Stomach (tissue), 9 donors: Measurements from ENCODE around the gene UST. TPM values are rescaled to one million over a fixed set of nuclear protein-coding genes. Genes with fewer than 3 reads are reported as not detected.
"Not testable (repeated sequence)": the region's sequence is repeated elsewhere in the genome, so short reads cannot be mapped to it uniquely, and the experiment has no call there.

Source experiments
- DNase-seq, 2 donors: peaks; one replicate each; pipeline versions ENCODE4 v3.0.0 to v3.0.0-alpha.2; 2013 to 2019
- H3K27ac ChIP-seq, 5 donors: fragments of 200-600 bp in 4 of 5; sonication (generic) in 4 of 5; one replicate each; pipeline ENCODE4 v1.5.1; 2013 to 2019; ENCODE audit warnings: mild to moderate bottlenecking in 1 of 5, moderate library complexity in 1 of 5
- H3K27me3 ChIP-seq, 3 donors: fragments of 200-600 bp; sonication (generic); one replicate each; pipeline ENCODE4 v1.5.1; 2017 to 2019; ENCODE audit warnings: mixed run types in 1 of 3
- H3K36me3 ChIP-seq, 4 donors: fragments of 200-600 bp; sonication (generic); 1 replicate in 3 of 4; 2 replicates in 1 of 4; pipeline ENCODE4 v1.5.1; 2016 to 2019
- H3K4me1 ChIP-seq, 4 donors: fragments of 200-600 bp; sonication (generic); one replicate each; pipeline ENCODE4 v1.5.1; 2016 to 2019
- H3K4me3 ChIP-seq, 4 donors: fragments of 200-600 bp; sonication (generic) in 3 of 4; one replicate each; pipeline ENCODE4 v1.5.1; 2016 to 2019; ENCODE audit warnings: mild to moderate bottlenecking in 1 of 4
- H3K9me3 ChIP-seq, 4 donors: fragments of 200-600 bp; sonication (generic); one replicate each; pipeline ENCODE4 v1.5.1; 2016 to 2019
- CTCF ChIP-seq, 7 experiments: fragments of 450-650 bp in 4 of 7; fragments of 200-600 bp in 3 of 7; sonication (generic) in 3 of 7; IDR thresholded peaks; one replicate each; pipeline ENCODE4 v1.5.1; 2016 to 2019; ENCODE audit warnings: antibody characterized with exemption in 7 of 7, control low read depth in 2 of 7, mild to moderate bottlenecking in 1 of 7
- EP300 ChIP-seq: sonication (generic); formaldehyde crosslinking; IDR thresholded peaks from one replicate; pipeline ENCODE4 v1.6.1; 2017; ENCODE audit warnings: antibody characterized with exemption
- POLR2A ChIP-seq, 4 donors: fragments of 450-650 bp; IDR thresholded peaks; one replicate each; pipeline ENCODE4 v1.6.1; 2016; ENCODE audit warnings: antibody characterized with exemption in 4 of 4, control low read depth in 2 of 4, mild to moderate bottlenecking in 1 of 4, moderate library complexity in 1 of 4
- POLR2AphosphoS5 ChIP-seq, 3 donors: sonication (generic); formaldehyde crosslinking; IDR thresholded peaks; one replicate each; pipeline ENCODE4 v1.6.1; 2016; ENCODE audit warnings: antibody characterized with exemption in 3 of 3
- WGBS, 5 donors: extraction: QIAGEN DNeasy Blood & Tissue Kit in 3 of 5; methylation state at CpG; one replicate each; pipeline versions ENCODE4 v1.1.5 to v1.1.7; 2013 to 2018; 5-methylcytosine and 5-hydroxymethylcytosine counted together
- intact Hi-C: fragments of 100-400 bp; cut with DNase I; formaldehyde crosslinking; loops from one replicate; pipeline ENCODE4 v1.15.1; 2023; ENCODE audit warnings: low total_unique reads
- polyA plus RNA-seq, 3 donors: library from polyadenylated mRNA; stranded (reverse); fragments of 200-250 nt; gene quantifications; one replicate each; pipeline ENCODE4 v1.2.3, GENCODE V29; 2013
- total RNA-seq, 5 donors: library from RNA; depleted of rRNA; stranded (reverse); fragments of >200 nt; gene quantifications; one replicate each; pipeline versions ENCODE4 v1.1.0 to v1.2.3, GENCODE V29; 2014 to 2016
- donor health status: healthy with polysubstance abuse.
- donor health status: Bipolar disorder and iron deficiency.
- donor health status: healthy.

Gene UST
- total and polyA plus RNA-seq, 8 donors: 2.2 to 45.8 (median 8.9) TPM

- Histone ChIP-seq H3K27me3 (peaks cover 0 to 16% (median 0%) of the 10 kb centered on the region in 3 donors), H3K27ac (no peak overlapping the region), H3K36me3 (no peaks in the 10 kb centered on the region), H3K9me3 (no peaks in the 10 kb centered on the region), H3K4me1 (peaks cover 0 to 36% (median 0%) of the 10 kb centered on the region in 4 donors), H3K4me3 (no peak overlapping the region)
- peak; percentile 51 to 87 for DNase-seq
- no peak for TF ChIP-seq EP300
- TF ChIP-seq POLR2A (IDR thresholded peaks at IDR 0.05): no peak
- TF ChIP-seq CTCF (IDR thresholded peaks at IDR 0.05): no peak
- TF ChIP-seq POLR2AphosphoS5 (IDR thresholded peaks at IDR 0.05): no peak
- intact Hi-C loops: no loop called here
- 21 to 47% (median 27%) methylated on average over 12 to 15 of the region's 15 CpGs for WGBS, 5 donors
Measured at GRCh38 chr6:148972481-148972880, 225.7 kb downstream of the UST start.

- no peak overlapping the region for H3K4me3 ChIP-seq
- peaks cover 0 to 16% (median 0%) of the 10 kb centered on the region in 3 donors for H3K27me3 ChIP-seq
- intact Hi-C loops: no loop called here
- peak in 1 of 2 donors; percentile 70 for DNase-seq
- no peaks in the 10 kb centered on the region for H3K36me3 ChIP-seq
- H3K9me3 ChIP-seq: no peaks in the 10 kb centered on the region
- whole genome bisulfite sequencing, 5 donors: 46 to 62% (median 56%) methylated on average over 5 of the region's 5 CpGs
- H3K27ac ChIP-seq: no peak overlapping the region
- peaks cover 0 to 28% (median 0%) of the 10 kb centered on the region in 4 donors for H3K4me1 ChIP-seq
- peak in 2 of 7 experiments; percentile 10 to 34 for TF ChIP-seq CTCF (IDR thresholded peaks at IDR 0.05)
- no peak for TF ChIP-seq POLR2AphosphoS5 (IDR thresholded peaks at IDR 0.05)
Measured at GRCh38 chr6:148973538-148974208, 226.8 kb downstream of the UST start.

GRCh38 chr6:148974351-148974750 is 227.5 kb downstream of the UST start:
- no peak overlapping the region for H3K27ac ChIP-seq
- TF ChIP-seq CTCF (IDR thresholded peaks at IDR 0.05) (no peak), POLR2A (IDR thresholded peaks at IDR 0.05) (no peak), POLR2AphosphoS5 (IDR thresholded peaks at IDR 0.05) (no peak), EP300 (no peak)
- no peak overlapping the region for H3K4me3 ChIP-seq
- no peaks in the 10 kb centered on the region for H3K36me3 ChIP-seq
- WGBS, 5 donors: 82 to 90% (median 84%) methylated on average over 4 of the region's 4 CpGs
- H3K9me3 ChIP-seq: no peaks in the 10 kb centered on the region
- H3K27me3 ChIP-seq: peaks cover 0 to 16% (median 0%) of the 10 kb centered on the region in 3 donors
- intact Hi-C loops: no loop called here
- peaks cover 0 to 23% (median 0%) of the 10 kb centered on the region in 4 donors for H3K4me1 ChIP-seq
- no peak for DNase-seq

GRCh38 chr6:148978298-148978697 is 231.5 kb downstream of the UST start:
- WGBS, 5 donors: 92 to 100% (median 100%) methylated on average over 2 to 3 of the region's 3 CpGs
- H3K4me3 ChIP-seq, intact Hi-C loops, H3K27me3 ChIP-seq, DNase-seq, H3K27ac ChIP-seq, H3K36me3 ChIP-seq, H3K9me3 ChIP-seq, H3K4me1 ChIP-seq: not testable (repeated sequence)
